Measurements from ENCODE around the gene PLA2G4C.

- no peak for TF ChIP-seq CTCF (IDR thresholded peaks at IDR 0.05 in 4 of 5, conservative IDR thresholded peaks at IDR 0.05 in 1 of 5)
- no peak for TF ChIP-seq POLR2A (IDR thresholded peaks at IDR 0.05)
Observed at GRCh38 chr19:48085076-48085475, 25.5 kb downstream of the PLA2G4C start.

Measured in gastrocnemius medialis (tissue), 4 donors.